SJSA1 (cell line): Measurements from ENCODE around the gene BIRC5. TPM values are rescaled to one million over a fixed set of nuclear protein-coding genes. Genes with fewer than 3 reads are reported as not detected.
"Not testable (repeated sequence)": the region's sequence is repeated elsewhere in the genome, so short reads cannot be mapped to it uniquely, and the experiment has no call there.

Experiments
- DNase-seq, 2 experiments: peaks; one replicate each; pipeline ENCODE4 v3.0.0-alpha.2; 2015 to 2020; ENCODE audit warnings: low spot score in 2 of 2, low read depth in 1 of 2
- H3K27ac ChIP-seq: fragments of 250-450 bp; sonication (Bioruptor Pico); 2 replicates; pipeline ENCODE4 v1.5.1; 2020; ENCODE audit warnings: mild to moderate bottlenecking, moderate library complexity
- H3K27me3 ChIP-seq: fragments of 250-450 bp; sonication (Bioruptor Pico); replicated peaks from 2 replicates; pipeline ENCODE4 v1.5.1; 2020; ENCODE audit warnings: mild to moderate bottlenecking, moderate library complexity
- H3K36me3 ChIP-seq: fragments of 250-450 bp; sonication (Bioruptor Pico); 2 replicates; pipeline ENCODE4 v1.5.1; 2020; ENCODE audit warnings: mild to moderate bottlenecking
- H3K4me1 ChIP-seq: fragments of 250-450 bp; sonication (Bioruptor Pico); replicated peaks from 2 replicates; pipeline ENCODE4 v1.6.1; 2021; ENCODE audit warnings: mild to moderate bottlenecking
- H3K4me3 ChIP-seq: fragments of 250-450 bp; sonication (Bioruptor Pico); 2 replicates; pipeline ENCODE4 v1.5.1; 2020; ENCODE audit warnings: mild to moderate bottlenecking
- H3K9me3 ChIP-seq: fragments of 250-450 bp; sonication (Bioruptor Pico); replicated peaks from 2 replicates; pipeline ENCODE4 v1.5.1; 2020; ENCODE audit warnings: mild to moderate bottlenecking
- total RNA-seq: library from RNA; depleted of rRNA; stranded (reverse); fragments of >200 nt; shearing (Covaris generic); gene quantifications from 2 replicates; pipeline ENCODE4 v1.2.3, GENCODE V29; 2014; rRNA removed

Gene BIRC5
- total RNA-seq = 301 and 370 TPM in 2 replicates

DNA sequence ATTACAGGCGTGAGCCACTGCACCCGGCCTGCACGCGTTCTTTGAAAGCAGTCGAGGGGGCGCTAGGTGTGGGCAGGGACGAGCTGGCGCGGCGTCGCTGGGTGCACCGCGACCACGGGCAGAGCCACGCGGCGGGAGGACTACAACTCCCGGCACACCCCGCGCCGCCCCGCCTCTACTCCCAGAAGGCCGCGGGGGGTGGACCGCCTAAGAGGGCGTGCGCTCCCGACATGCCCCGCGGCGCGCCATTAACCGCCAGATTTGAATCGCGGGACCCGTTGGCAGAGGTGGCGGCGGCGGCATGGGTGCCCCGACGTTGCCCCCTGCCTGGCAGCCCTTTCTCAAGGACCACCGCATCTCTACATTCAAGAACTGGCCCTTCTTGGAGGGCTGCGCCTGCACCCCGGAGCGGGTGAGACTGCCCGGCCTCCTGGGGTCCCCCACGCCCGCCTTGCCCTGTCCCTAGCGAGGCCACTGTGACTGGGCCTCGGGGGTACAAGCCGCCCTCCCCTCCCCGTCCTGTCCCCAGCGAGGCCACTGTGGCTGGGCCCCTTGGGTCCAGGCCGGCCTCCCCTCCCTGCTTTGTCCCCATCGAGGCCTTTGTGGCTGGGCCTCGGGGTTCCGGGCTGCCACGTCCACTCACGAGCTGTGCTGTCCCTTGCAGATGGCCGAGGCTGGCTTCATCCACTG lies at the start of gene BIRC5:
Gene BIRC5 (plus strand): TSS at position 238 of the 690 bp plus-strand sequence. CDS start 64 bp downstream, at position 302.
- peaks cover 50% of the 10 kb centered on the region for H3K36me3 ChIP-seq
- peak; percentile 92 to 96 for DNase-seq
- peak within 1 kb of the TSS; percentile 79 for H3K4me3 ChIP-seq

DNA sequence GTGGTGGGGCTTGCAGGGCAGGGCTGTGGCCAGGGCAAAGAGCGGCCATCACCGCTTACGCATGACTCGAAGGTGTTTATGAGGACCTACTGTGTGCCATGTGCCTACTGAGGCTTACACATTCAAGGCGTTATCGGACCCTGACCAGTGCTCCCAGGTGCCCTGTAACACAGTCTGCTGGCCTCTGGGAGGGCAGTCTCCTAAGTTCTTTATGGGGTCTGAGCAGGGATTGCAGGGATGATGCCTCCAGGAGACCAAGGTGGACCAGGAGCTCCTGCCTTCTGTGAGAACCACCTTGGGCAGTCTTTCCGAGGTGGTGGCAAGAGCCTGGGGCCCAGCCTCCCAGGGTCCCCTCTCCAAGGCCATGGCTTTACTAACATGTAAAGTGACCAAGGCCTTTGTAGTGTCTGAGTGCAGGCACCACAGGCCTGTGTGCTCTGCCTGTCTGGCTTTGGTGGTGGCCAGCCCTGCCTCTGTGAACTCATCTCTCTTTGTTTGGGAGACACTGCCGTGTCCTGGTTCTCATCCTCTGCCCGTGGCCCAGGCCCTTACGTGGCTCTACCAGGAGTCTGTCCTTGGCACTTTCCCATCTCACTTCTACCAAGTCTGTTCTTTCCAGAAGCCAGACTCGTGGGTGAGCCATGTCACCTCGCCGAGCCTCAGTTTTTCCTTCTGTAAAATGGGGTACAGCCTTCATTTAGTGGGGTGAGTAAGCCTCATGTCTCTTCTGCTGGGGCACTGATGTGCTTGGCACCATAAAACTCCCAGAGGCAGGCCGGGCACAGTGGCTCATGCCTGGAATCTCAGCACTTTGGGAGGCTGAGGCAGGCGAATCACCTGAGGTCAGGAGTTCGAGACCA lies 49.1 kb upstream of the BIRC5 start:
- no peak for DNase-seq
- Histone ChIP-seq H3K36me3 (peaks cover 6% of the 10 kb centered on the region; the same call in 1 of the 2 replicates), H3K9me3 (no peaks in the 10 kb centered on the region), H3K27ac (no peak overlapping the region), H3K4me1 (peaks cover 23% of the 10 kb centered on the region), H3K4me3 (no peak overlapping the region), H3K27me3 (no peaks in the 10 kb centered on the region)

More for the DNA sequence above, at the start of gene BIRC5:
- Histone ChIP-seq H3K27ac (peak within 1 kb of the TSS; percentile 97), H3K27me3 (no peaks in the 10 kb centered on the region), H3K4me1 (peaks cover 14% of the 10 kb centered on the region), H3K9me3 (no peaks in the 10 kb centered on the region)

DNA sequence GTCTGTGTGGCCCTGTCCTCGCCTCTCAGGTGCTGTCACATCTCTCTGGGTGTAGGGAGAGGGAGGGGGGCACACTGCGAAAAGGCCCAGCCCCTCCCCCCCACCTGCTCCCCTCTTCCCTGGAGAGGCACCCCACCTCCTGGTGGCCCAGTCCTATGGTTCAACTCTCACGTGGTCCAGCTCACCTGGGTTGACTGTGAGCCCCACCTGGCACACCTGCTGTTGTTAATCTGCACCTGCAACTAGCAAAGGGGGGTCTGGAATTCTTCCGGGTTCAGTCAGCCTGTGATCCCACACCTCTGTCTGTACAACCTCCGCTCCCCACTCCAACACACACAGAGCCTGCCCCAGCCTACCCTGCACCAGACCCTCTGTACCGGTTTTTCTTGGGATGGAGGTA lies 47.6 kb upstream of the BIRC5 start:
- H3K36me3 ChIP-seq = peaks cover 8% of the 10 kb centered on the region
- H3K27me3 ChIP-seq = no peaks in the 10 kb centered on the region
- no peak overlapping the region for H3K27ac ChIP-seq
- peaks cover 20% of the 10 kb centered on the region for H3K4me1 ChIP-seq
- no peak overlapping the region for H3K4me3 ChIP-seq
- no peak for DNase-seq
- no peaks in the 10 kb centered on the region for H3K9me3 ChIP-seq

DNA sequence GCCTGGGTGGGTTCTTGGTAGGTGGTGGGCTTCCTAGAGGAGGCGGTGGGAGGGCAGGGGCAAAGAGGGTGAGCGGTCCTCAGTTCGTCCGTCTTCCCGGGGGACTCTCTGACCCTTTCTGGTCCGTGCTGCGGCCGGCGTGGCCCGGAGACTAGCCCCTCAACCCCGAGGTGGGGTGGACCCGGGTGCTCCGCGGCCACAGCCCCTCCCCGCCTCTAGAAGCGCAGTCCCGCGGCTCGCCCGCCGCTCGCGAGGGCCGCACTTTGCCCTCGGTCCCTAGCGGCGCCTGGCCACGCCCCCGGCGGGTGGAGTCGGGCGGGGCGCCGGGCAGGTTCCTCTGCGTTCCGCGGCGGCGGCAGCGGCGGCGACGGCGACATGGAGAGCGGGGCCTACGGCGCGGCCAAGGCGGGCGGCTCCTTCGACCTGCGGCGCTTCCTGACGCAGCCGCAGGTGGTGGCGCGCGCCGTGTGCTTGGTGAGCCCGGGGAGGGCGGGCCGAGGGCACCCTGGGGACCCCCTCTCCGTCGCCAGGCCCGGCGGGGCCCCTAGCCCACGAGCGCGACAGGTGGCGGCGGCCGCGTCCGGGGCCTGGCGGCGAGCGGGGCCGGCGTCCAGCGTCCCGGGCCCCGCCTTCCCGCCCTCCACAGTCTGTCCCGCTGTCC lies 45.7 kb upstream of the BIRC5 start, which contains the start of gene SYNGR2:
Gene SYNGR2 (plus strand): TSS at position 340 of the 661 bp plus-strand sequence. CDS start 36 bp downstream, at position 376.
- Histone ChIP-seq H3K36me3 (peaks cover 25% of the 10 kb centered on the region), H3K4me3 (peak within 1 kb of the TSS; percentile 80), H3K9me3 (no peaks in the 10 kb centered on the region), H3K4me1 (peaks cover 34% of the 10 kb centered on the region), H3K27me3 (no peaks in the 10 kb centered on the region), H3K27ac (no peak within 1 kb of the TSS)
- peak; percentile 64 to 81 for DNase-seq

DNA sequence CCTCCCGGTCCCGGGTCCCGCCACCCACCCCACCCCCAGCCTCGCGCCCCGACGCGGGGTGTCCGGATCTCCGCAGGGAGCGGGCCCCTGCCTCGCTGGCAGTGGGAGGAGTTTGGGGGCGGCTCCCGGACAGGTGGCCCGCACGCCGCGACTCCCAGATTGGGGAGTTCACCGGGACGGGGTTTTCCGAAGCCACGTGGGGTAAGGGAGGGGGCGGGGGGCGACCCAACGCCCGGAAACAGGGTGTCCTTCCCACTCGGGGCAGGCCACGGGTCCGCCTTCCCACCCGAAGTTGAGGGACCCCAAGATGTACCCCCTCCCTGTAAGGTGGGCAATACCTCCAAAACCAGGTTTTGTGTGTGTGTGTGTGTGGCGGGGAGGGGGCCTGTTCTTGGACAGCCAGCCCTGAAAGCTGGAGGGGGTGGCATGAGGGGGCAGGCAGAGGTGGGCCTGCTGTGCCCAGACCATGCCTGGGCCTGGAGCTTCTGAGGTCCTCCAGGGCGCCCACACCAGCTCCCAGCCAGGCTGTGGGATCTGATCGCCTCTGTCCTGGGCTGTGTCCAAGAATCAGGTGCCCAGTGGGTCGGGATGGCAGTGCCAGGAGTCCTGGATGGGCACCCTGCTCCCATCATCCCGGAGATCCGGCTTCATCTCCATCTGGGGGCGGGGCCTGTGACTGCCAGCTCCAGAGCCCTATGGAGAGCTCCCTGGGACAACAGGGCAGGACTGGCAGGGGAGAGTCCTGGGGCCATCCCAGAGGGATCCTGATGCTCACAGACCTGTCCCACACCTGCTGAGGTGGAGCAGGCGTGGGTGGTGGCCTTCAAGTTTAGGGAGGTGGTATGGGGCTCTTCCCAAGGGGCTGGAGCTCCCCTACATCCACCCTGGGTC lies 44.9 kb upstream of the BIRC5 start:
- Histone ChIP-seq H3K9me3 (no peaks in the 10 kb centered on the region), H3K27me3 (no peaks in the 10 kb centered on the region), H3K4me1 (peaks cover 38% of the 10 kb centered on the region), H3K4me3 (peak overlapping the region; percentile 80), H3K36me3 (peaks cover 32% of the 10 kb centered on the region), H3K27ac (no peak overlapping the region)
- DNase-seq = peak; percentile 74 to 78

DNA sequence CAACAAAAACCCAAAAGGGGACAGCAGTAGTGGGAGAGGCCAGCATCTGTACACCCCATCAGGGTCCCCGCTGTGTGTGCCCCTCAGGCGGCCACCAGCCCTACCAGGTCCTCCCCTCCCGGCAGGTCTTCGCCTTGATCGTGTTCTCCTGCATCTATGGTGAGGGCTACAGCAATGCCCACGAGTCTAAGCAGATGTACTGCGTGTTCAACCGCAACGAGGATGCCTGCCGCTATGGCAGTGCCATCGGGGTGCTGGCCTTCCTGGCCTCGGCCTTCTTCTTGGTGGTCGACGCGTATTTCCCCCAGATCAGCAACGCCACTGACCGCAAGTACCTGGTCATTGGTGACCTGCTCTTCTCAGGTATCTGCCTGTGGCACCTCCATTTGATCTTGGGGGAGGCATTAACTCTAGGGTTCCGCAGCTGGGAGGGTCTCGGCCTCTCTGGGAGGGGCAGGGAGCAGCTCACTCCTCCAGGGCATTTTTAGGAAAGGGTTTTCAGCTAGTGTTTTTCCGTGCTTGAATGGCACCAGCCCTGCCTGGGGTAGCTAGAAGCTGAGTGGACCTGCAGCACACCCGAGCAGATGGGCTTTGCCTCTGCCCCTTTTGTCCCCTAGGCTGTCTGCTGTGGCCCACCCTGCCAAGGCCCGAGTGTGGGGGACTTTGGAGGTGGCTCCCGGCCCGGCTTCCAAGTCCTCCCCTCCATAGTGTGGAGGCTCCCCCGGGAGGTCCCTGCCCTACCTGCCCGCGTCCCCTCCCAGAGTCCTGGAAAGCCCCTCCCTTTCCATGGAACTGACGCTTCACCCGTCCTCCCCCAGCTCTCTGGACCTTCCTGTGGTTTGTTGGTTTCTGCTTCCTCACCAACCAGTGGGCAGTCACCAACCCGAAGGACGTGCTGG lies 43.1 kb upstream of the BIRC5 start:
- no peak overlapping the region for H3K27ac ChIP-seq
- H3K4me3 ChIP-seq = no peak overlapping the region
- no peaks in the 10 kb centered on the region for H3K9me3 ChIP-seq
- DNase-seq = peak in 1 of 2 experiments; percentile 55
- no peaks in the 10 kb centered on the region for H3K27me3 ChIP-seq
- peaks cover 38% of the 10 kb centered on the region for H3K4me1 ChIP-seq
- peaks cover 50% of the 10 kb centered on the region for H3K36me3 ChIP-seq

DNA sequence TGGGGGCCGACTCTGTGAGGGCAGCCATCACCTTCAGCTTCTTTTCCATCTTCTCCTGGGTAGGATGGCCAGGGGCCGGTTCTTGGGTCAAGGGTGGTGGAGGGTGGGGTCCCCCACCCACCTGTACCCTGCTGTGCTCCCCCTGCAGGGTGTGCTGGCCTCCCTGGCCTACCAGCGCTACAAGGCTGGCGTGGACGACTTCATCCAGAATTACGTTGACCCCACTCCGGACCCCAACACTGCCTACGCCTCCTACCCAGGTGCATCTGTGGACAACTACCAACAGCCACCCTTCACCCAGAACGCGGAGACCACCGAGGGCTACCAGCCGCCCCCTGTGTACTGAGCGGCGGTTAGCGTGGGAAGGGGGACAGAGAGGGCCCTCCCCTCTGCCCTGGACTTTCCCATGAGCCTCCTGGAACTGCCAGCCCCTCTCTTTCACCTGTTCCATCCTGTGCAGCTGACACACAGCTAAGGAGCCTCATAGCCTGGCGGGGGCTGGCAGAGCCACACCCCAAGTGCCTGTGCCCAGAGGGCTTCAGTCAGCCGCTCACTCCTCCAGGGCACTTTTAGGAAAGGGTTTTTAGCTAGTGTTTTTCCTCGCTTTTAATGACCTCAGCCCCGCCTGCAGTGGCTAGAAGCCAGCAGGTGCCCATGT lies 42.3 kb upstream of the BIRC5 start:
- H3K4me1 ChIP-seq = peaks cover 38% of the 10 kb centered on the region
- H3K36me3 ChIP-seq = peaks cover 58% of the 10 kb centered on the region
- peak overlapping the region; percentile 41; the same call in 1 of the 2 replicates for H3K27ac ChIP-seq
- not testable (repeated sequence) for H3K4me3 ChIP-seq, H3K27me3 ChIP-seq, DNase-seq, H3K9me3 ChIP-seq

DNA sequence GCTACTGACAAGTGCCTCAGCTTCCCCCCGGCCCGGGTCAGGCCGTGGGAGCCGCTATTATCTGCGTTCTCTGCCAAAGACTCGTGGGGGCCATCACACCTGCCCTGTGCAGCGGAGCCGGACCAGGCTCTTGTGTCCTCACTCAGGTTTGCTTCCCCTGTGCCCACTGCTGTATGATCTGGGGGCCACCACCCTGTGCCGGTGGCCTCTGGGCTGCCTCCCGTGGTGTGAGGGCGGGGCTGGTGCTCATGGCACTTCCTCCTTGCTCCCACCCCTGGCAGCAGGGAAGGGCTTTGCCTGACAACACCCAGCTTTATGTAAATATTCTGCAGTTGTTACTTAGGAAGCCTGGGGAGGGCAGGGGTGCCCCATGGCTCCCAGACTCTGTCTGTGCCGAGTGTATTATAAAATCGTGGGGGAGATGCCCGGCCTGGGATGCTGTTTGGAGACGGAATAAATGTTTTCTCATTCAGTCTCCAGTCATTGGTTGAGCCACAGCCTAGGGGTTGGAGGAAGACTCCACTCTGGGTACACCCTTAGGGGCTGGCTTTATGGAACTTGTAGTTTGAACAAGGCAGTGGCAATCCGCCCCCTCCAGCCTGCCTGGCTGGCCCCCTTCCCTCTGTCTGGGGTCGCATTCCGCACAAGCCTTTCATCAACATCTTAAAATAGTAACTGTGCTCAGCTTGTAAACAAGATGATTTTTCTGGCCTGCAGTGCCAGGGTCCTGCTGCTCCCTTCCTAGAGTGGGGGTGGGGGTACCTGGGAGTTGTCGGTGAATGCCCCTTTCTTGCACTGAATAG lies 41.6 kb upstream of the BIRC5 start:
- H3K4me1 ChIP-seq = peaks cover 38% of the 10 kb centered on the region
- peak in 1 of 2 experiments; percentile 66 for DNase-seq
- peaks cover 65% of the 10 kb centered on the region for H3K36me3 ChIP-seq
- H3K27ac ChIP-seq = peak overlapping the region; percentile 41
- no peaks in the 10 kb centered on the region for H3K27me3 ChIP-seq
- no peaks in the 10 kb centered on the region for H3K9me3 ChIP-seq
- no peak overlapping the region for H3K4me3 ChIP-seq

DNA sequence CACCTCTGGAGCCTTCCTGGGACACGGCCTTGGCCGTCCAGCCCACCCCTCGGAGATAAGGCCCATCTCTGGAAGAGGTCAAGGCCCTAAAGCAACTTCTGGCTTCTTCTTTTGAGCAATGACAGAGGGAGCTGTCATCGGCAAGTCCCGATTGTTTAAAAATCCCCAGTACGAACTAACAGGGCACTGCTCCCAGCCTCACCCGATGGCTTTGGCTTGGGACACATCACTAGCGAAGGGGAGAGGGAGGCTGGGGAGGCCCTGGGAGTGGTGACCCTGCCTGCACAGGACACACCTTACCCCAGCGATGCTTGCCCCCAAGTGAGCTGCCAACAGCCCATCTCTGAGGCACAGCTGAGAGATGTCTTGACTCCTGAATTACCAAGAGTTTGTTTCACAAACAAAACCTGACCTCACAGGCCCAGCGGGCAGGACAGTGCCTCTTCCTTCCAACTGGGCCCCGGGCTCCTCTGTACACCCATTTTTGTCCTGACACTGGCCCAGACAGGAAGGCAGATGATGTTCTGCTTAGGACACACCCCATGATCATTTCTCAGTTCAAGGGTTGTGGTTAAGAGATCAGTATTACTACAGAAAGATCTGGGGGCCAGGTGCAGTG lies 40.8 kb upstream of the BIRC5 start:
- H3K4me3 ChIP-seq = no peak overlapping the region
- DNase-seq = no peak
- peak overlapping the region; percentile 41 for H3K27ac ChIP-seq
- H3K4me1 ChIP-seq = peaks cover 35% of the 10 kb centered on the region
- H3K9me3 ChIP-seq = no peaks in the 10 kb centered on the region
- H3K27me3 ChIP-seq = no peaks in the 10 kb centered on the region
- H3K36me3 ChIP-seq = peaks cover 71% of the 10 kb centered on the region

DNA sequence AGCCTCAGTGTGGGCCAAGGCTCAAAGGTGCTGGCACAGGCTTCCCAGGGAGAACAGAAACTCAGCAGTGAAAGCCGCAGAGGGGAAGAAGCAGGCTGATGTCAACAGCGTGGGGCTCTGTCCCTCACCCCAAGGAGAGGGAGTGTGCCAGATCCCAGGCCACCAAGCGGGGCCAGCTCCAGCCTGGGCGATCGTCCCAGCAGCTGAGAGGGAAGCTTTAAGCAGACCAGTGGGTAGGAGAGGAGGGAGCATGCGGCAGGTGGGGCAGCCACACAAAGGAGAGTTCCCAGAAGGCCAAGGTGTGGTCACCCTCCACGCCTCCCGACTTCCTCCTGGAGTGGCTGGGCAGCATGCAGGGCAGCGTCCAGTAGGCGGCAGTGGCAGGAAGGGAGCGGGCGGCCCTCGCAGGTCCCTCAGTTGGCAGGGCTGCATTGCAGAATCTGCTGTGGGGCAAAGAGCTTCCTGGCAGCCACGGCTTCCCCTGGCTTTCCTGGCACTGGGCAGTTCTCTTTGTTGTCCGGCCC lies 39.6 kb upstream of the BIRC5 start:
- Histone ChIP-seq H3K27me3 (no peaks in the 10 kb centered on the region), H3K4me3 (no peak overlapping the region), H3K9me3 (no peaks in the 10 kb centered on the region), H3K27ac (no peak overlapping the region), H3K4me1 (peaks cover 36% of the 10 kb centered on the region), H3K36me3 (peaks cover 81% of the 10 kb centered on the region)
- no peak for DNase-seq
